ENCODE data around the gene AP1S1.

Gene AP1S1

GRCh38 chr7:101159696-101160674, 5.7 kb downstream of the AP1S1 start:
- no peak for DNase-seq

GRCh38 chr7:101160910-101161309, 6.6 kb downstream of the AP1S1 start:
- no peak for DNase-seq

- no peak for DNase-seq
Observed at GRCh38 chr7:101161692-101162471, 7.6 kb downstream of the AP1S1 start.

- DNase-seq = no peak
Observed at GRCh38 chr7:101162551-101163278, 8.4 kb downstream of the AP1S1 start.

GRCh38 chr7:101163279-101164070, 9.2 kb downstream of the AP1S1 start:
- DNase-seq = no peak

GRCh38 chr7:101164071-101164840, 10.0 kb downstream of the AP1S1 start:
- no peak for DNase-seq

- DNase-seq = peak; percentile 90
Observed at GRCh38 chr7:101165075-101165957, 11.0 kb downstream of the AP1S1 start, which contains the start of gene VGF. Gene VGF, minus strand, starts transcription at chr7:101165569. Its CDS starts 726 bp downstream, at chr7:101164843.

GRCh38 chr7:101165958-101166647, 11.8 kb downstream of the AP1S1 start:
- no peak for DNase-seq

- DNase-seq = no peak
Observed at GRCh38 chr7:101166648-101166908, 12.3 kb downstream of the AP1S1 start.

GRCh38 chr7:101166909-101167644, 12.8 kb downstream of the AP1S1 start:
- DNase-seq = no peak

GRCh38 chr7:101167645-101168411, 13.6 kb downstream of the AP1S1 start:
- DNase-seq = no peak

- no peak for DNase-seq
Observed at GRCh38 chr7:101168412-101169049, 14.3 kb downstream of the AP1S1 start.

- no peak for DNase-seq
Observed at GRCh38 chr7:101169110-101169837, 15.0 kb downstream of the AP1S1 start.

GRCh38 chr7:101169838-101170551, 15.7 kb downstream of the AP1S1 start:
- DNase-seq = peak; percentile 80

- no peak for DNase-seq
Observed at GRCh38 chr7:101170617-101171441, 16.6 kb downstream of the AP1S1 start.
